Kidney (tissue), 14 donors: ENCODE results near the gene KIRREL3. TPM values are rescaled to one million over a fixed set of nuclear protein-coding genes. Genes with fewer than 3 reads are reported as not detected.

Experiments used
- DNase-seq, 5 donors: peaks; one replicate each; pipeline ENCODE4 v3.0.0-alpha.2; 2013 to 2020
- FAIRE-seq: peaks from 2 replicates; lab custom pipeline; 2012; peaks lifted over from hg19 to GRCh38; lab: Jason Lieb, UNC
- H3K27ac ChIP-seq, 2 donors: one replicate each; pipeline ENCODE4 v1.7.0; 2013; ENCODE audit warnings: low read depth in 2 of 2, low read length in 2 of 2, inconsistent platforms in 1 of 2
- H3K27me3 ChIP-seq: one replicate; pipeline ENCODE4 v1.7.1; 2013; ENCODE audit warnings: low read length, inconsistent platforms; ENCODE audit not compliant: control insufficient read depth, insufficient read depth
- H3K36me3 ChIP-seq, 3 donors: one replicate each; pipeline versions ENCODE4 v1.7.0 to v1.7.1; 2013; ENCODE audit warnings: low read length in 3 of 3, control low read depth in 1 of 3, inconsistent platforms in 1 of 3; ENCODE audit not compliant: insufficient read depth in 3 of 3, control insufficient read depth in 2 of 3
- H3K4me1 ChIP-seq, 3 donors: one replicate each; pipeline versions ENCODE4 v1.7.0 to v1.7.1; 2013; ENCODE audit warnings: low read length in 3 of 3, inconsistent platforms in 1 of 3, low read depth in 1 of 3; ENCODE audit not compliant: control insufficient read depth in 2 of 3, insufficient read depth in 2 of 3
- H3K4me3 ChIP-seq, 3 donors: one replicate each; pipeline versions ENCODE4 v1.7.0 to v1.8.1; 2013; ENCODE audit warnings: low read length in 3 of 3, control low read depth in 1 of 3, inconsistent platforms in 1 of 3
- H3K9ac ChIP-seq, 3 donors: one replicate each; pipeline versions ENCODE4 v1.7.0 to v1.7.1; 2013; ENCODE audit warnings: low read length in 3 of 3, control low read depth in 1 of 3, inconsistent platforms in 1 of 3
- H3K9me3 ChIP-seq, 3 donors: one replicate each; pipeline versions ENCODE4 v1.7.0 to v1.7.1; 2013; ENCODE audit warnings: low read length in 3 of 3, control low read depth in 1 of 3, inconsistent platforms in 1 of 3; ENCODE audit not compliant: control insufficient read depth in 2 of 3, insufficient read depth in 1 of 3
- intact Hi-C: fragments of 100-400 bp; cut with DNase I; formaldehyde crosslinking; loops from one replicate; pipeline ENCODE4 v1.11.1; 2022
- polyA plus RNA-seq: library from polyadenylated mRNA; stranded (reverse); fragments of 350-450 nt; fragmentation: Illumina TruSeq; extraction: RNeasy Lipid Tissue Mini Kit (QIAGEN cat#74804); gene quantifications from one replicate; pipeline ENCODE4 v1.2.3, GENCODE V29; 2014; ENCODE audit warnings: low read depth, low replicate concordance; ENCODE audit not compliant: insufficient read depth
- total RNA-seq: library from RNA; stranded (reverse); fragmentation: NEBNext Ultra II Directional; extraction: Animal tissue kit (Norgen Biotek cat#: 25700); gene quantifications from one replicate; pipeline ENCODE4 v1.2.1, GENCODE V29; 2021
- TF ChIP-seq, protein P1 (sequence below): IDR thresholded peaks from 3 replicates; pipeline ENCODE4 v1.5.1; 2012; ENCODE audit warnings: mild to moderate bottlenecking, moderate library complexity, borderline replicate concordance; ENCODE audit not compliant: insufficient read depth; ENCODE audit errors: extremely low read depth
- donor health status: control.
- donor health status: control.
- donor health status: control.
- donor health status: control.
- donor health status: control.
- donor health status: DM: yes; HTN: yes; CAD: no.
- donor health status: Normal renal cell carcinoma (clear cell type).

KIRREL3 gene
- total and polyA plus RNA-seq, 2 donors from 2014 or later = 0.19 to 0.22 TPM

GRCh38 chr11:126533560-126533959 is 467.0 kb downstream of the KIRREL3 start:
- TF ChIP-seq, protein P1, sequence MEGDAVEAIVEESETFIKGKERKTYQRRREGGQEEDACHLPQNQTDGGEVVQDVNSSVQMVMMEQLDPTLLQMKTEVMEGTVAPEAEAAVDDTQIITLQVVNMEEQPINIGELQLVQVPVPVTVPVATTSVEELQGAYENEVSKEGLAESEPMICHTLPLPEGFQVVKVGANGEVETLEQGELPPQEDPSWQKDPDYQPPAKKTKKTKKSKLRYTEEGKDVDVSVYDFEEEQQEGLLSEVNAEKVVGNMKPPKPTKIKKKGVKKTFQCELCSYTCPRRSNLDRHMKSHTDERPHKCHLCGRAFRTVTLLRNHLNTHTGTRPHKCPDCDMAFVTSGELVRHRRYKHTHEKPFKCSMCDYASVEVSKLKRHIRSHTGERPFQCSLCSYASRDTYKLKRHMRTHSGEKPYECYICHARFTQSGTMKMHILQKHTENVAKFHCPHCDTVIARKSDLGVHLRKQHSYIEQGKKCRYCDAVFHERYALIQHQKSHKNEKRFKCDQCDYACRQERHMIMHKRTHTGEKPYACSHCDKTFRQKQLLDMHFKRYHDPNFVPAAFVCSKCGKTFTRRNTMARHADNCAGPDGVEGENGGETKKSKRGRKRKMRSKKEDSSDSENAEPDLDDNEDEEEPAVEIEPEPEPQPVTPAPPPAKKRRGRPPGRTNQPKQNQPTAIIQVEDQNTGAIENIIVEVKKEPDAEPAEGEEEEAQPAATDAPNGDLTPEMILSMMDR = no peak
- no peak for DNase-seq
- no peak overlapping the region for H3K9ac ChIP-seq
- H3K27me3 ChIP-seq = no peaks in the 10 kb centered on the region
- no peak for FAIRE-seq
- H3K9me3 ChIP-seq = no peaks in the 10 kb centered on the region
- no peak overlapping the region for H3K27ac ChIP-seq
- intact Hi-C loops = no loop called here
- no peaks in the 10 kb centered on the region for H3K4me1 ChIP-seq
- H3K4me3 ChIP-seq = no peak overlapping the region
- H3K36me3 ChIP-seq = no peaks in the 10 kb centered on the region

- intact Hi-C loops = no loop called here
- no peak for FAIRE-seq
- no peaks in the 10 kb centered on the region for H3K4me1 ChIP-seq
These were observed 470.2 kb downstream of the KIRREL3 start for GRCh38 chr11:126530416-126530815.

GRCh38 chr11:126529037-126529436 is 471.5 kb downstream of the KIRREL3 start:
- no peaks in the 10 kb centered on the region for H3K36me3 ChIP-seq
- H3K27me3 ChIP-seq = no peaks in the 10 kb centered on the region
- intact Hi-C loops = no loop called here
- no peak overlapping the region for H3K4me3 ChIP-seq
- TF ChIP-seq, protein P1 = no peak
- H3K9ac ChIP-seq = no peak overlapping the region
- H3K4me1 ChIP-seq = no peaks in the 10 kb centered on the region
- no peaks in the 10 kb centered on the region for H3K9me3 ChIP-seq
- no peak for FAIRE-seq
- DNase-seq = peak in 1 of 5 donors; percentile 46
- no peak overlapping the region for H3K27ac ChIP-seq

More at GRCh38 chr11:126530416-126530815, 470.2 kb downstream of the KIRREL3 start:
- H3K36me3 ChIP-seq = no peaks in the 10 kb centered on the region
- H3K9me3 ChIP-seq = no peaks in the 10 kb centered on the region
- H3K27me3 ChIP-seq = no peaks in the 10 kb centered on the region
- no peak overlapping the region for H3K27ac ChIP-seq
- TF ChIP-seq, protein P1 = no peak
- no peak overlapping the region for H3K4me3 ChIP-seq
- no peak overlapping the region for H3K9ac ChIP-seq
- peak in 1 of 5 donors; percentile 50 for DNase-seq

DNA sequence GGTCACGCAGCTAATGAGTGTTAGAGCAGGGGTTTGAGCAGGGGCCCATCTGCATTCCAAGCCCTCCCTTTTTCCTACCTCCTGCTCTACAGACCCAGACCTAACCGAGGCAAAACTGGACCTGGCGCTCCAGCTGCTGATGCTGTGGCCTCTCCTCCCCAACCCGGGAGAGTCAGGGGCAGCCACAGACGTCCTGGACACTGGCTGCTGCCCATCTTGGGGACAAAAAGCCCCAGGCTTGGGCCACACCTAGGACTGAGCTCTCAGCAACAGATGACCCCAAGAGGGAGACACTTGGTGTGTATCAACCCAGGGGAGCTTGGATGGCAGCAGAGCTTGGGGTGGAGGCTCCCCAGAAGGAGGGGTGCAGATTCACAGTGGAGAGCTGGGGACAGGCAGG is 472.5 kb downstream of the KIRREL3 start:
- H3K9me3 ChIP-seq = no peaks in the 10 kb centered on the region
- FAIRE-seq = no peak

More for the DNA sequence above, 472.5 kb downstream of the KIRREL3 start:
- peak in 1 of 5 donors; percentile 39 for DNase-seq
- no peaks in the 10 kb centered on the region for H3K27me3 ChIP-seq
- TF ChIP-seq, protein P1 = no peak
- no peak overlapping the region for H3K27ac ChIP-seq
- H3K4me3 ChIP-seq = no peak overlapping the region
- H3K9ac ChIP-seq = no peak overlapping the region
- intact Hi-C loops = no loop called here
- no peaks in the 10 kb centered on the region for H3K4me1 ChIP-seq
- H3K36me3 ChIP-seq = no peaks in the 10 kb centered on the region
